ENCODE results near the gene ZNF784. TPM values are rescaled to one million over a fixed set of nuclear protein-coding genes. Genes with fewer than 3 reads are reported as not detected.

Gene ZNF784
- total and polyA plus RNA-seq, 2 of the 13 experiments (the other 11 are each of a cell fraction or from before 2014, with no cell fraction given), result 4.1 to 4.2 TPM

DNA sequence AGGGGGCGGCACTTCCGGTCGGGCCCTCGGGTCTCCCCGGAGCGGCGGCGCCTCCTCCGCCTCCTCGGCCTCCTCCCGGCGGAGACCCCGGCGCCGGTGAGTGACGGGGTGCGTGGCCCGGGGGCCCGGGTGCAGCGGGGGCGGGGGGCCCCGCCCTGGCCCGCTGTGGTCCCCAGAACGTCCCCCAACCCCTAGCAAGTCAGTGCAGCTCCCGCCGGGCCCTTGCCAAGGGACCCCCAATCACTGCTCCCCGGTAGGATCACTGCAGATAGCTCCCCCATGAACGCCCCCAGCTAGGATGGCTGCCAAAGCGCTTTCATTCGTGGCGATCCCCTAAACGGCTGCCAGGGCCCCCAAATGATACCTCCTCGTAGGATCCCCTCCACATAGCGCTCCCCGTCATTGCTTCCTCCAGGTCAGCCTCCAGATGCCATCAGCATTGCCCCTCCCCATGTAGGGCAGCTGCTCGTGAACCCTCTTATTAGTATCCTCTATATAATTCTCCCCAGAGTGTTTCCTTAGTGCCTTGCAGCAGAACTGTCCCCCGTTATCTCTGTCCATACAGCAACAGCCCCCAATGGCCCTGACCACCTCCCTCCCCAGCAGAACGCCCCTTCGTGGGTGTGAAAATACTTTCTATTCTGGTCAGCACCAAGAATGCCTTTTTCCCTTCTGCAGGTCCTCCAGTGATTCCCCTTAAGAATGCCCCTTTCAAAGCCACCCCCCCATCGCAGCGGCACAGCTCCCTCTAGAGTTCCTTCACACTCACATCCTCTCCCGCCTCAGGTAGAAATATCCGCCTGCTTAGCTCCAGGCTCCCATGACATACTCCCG lies 18.5 kb downstream of the ZNF784 start, which contains the start of gene ZNF865 (continued):
- TF ChIP-seq RFX5 (IDR thresholded peaks at IDR 0.05; ENCODE audit: low read depth, low read length) (peak; percentile 81), CBX2 (IDR thresholded peaks at IDR 0.05; ENCODE audit: low read depth, low read length) (no peak), CBX2 (CRISPR knock-in tag; IDR thresholded peaks at IDR 0.05; ENCODE audit: low read depth) (no peak), PHF5A (CRISPR knock-in tag; IDR thresholded peaks at IDR 0.05; ENCODE audit: low read depth, unreplicated experiment) (no peak), MYC (CRISPR knock-in tag; IDR thresholded peaks at IDR 0.05; ENCODE audit: borderline replicate concordance) (0 out of 2 replicates have a peak, but pooled peaks have one; percentile 4), SPEN (CRISPR knock-in tag; IDR thresholded peaks at IDR 0.05; ENCODE audit: low read depth) (peak; percentile 35; the same call in 1 of the 2 replicates)
- TF ChIP-seq, protein P1, sequence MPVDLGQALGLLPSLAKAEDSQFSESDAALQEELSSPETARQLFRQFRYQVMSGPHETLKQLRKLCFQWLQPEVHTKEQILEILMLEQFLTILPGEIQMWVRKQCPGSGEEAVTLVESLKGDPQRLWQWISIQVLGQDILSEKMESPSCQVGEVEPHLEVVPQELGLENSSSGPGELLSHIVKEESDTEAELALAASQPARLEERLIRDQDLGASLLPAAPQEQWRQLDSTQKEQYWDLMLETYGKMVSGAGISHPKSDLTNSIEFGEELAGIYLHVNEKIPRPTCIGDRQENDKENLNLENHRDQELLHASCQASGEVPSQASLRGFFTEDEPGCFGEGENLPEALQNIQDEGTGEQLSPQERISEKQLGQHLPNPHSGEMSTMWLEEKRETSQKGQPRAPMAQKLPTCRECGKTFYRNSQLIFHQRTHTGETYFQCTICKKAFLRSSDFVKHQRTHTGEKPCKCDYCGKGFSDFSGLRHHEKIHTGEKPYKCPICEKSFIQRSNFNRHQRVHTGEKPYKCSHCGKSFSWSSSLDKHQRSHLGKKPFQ (CRISPR knock-in tag; IDR thresholded peaks at IDR 0.05; ENCODE audit: insufficient replicate concordance), result no peak
- TF ChIP-seq, protein P2, sequence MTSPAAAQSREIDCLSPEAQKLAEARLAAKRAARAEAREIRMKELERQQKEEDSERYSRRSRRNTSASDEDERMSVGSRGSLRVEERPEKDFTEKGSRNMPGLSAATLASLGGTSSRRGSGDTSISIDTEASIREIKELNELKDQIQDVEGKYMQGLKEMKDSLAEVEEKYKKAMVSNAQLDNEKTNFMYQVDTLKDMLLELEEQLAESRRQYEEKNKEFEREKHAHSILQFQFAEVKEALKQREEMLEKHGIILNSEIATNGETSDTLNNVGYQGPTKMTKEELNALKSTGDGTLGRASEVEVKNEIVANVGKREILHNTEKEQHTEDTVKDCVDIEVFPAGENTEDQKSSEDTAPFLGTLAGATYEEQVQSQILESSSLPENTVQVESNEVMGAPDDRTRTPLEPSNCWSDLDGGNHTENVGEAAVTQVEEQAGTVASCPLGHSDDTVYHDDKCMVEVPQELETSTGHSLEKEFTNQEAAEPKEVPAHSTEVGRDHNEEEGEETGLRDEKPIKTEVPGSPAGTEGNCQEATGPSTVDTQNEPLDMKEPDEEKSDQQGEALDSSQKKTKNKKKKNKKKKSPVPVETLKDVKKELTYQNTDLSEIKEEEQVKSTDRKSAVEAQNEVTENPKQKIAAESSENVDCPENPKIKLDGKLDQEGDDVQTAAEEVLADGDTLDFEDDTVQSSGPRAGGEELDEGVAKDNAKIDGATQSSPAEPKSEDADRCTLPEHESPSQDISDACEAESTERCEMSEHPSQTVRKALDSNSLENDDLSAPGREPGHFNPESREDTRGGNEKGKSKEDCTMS (CRISPR knock-in tag; conservative IDR thresholded peaks at IDR 0.05), result no peak
- TF ChIP-seq, protein P3, sequence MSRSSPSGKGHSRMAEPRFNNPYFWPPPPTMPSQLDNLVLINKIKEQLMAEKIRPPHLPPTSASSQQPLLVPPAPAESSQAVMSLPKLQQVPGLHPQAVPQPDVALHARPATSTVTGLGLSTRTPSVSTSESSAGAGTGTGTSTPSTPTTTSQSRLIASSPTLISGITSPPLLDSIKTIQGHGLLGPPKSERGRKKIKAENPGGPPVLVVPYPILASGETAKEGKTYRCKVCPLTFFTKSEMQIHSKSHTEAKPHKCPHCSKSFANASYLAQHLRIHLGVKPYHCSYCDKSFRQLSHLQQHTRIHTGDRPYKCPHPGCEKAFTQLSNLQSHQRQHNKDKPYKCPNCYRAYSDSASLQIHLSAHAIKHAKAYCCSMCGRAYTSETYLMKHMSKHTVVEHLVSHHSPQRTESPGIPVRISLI (CRISPR knock-in tag; IDR thresholded peaks at IDR 0.05; ENCODE audit: borderline replicate concordance), result no peak
- TF ChIP-seq, protein P4, sequence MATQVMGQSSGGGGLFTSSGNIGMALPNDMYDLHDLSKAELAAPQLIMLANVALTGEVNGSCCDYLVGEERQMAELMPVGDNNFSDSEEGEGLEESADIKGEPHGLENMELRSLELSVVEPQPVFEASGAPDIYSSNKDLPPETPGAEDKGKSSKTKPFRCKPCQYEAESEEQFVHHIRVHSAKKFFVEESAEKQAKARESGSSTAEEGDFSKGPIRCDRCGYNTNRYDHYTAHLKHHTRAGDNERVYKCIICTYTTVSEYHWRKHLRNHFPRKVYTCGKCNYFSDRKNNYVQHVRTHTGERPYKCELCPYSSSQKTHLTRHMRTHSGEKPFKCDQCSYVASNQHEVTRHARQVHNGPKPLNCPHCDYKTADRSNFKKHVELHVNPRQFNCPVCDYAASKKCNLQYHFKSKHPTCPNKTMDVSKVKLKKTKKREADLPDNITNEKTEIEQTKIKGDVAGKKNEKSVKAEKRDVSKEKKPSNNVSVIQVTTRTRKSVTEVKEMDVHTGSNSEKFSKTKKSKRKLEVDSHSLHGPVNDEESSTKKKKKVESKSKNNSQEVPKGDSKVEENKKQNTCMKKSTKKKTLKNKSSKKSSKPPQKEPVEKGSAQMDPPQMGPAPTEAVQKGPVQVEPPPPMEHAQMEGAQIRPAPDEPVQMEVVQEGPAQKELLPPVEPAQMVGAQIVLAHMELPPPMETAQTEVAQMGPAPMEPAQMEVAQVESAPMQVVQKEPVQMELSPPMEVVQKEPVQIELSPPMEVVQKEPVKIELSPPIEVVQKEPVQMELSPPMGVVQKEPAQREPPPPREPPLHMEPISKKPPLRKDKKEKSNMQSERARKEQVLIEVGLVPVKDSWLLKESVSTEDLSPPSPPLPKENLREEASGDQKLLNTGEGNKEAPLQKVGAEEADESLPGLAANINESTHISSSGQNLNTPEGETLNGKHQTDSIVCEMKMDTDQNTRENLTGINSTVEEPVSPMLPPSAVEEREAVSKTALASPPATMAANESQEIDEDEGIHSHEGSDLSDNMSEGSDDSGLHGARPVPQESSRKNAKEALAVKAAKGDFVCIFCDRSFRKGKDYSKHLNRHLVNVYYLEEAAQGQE (IDR thresholded peaks at IDR 0.05; ENCODE audit: borderline replicate concordance in 1 of 2, low read depth in 1 of 2, low read length in 2 of 2), result no peak
- TF ChIP-seq, protein P5, sequence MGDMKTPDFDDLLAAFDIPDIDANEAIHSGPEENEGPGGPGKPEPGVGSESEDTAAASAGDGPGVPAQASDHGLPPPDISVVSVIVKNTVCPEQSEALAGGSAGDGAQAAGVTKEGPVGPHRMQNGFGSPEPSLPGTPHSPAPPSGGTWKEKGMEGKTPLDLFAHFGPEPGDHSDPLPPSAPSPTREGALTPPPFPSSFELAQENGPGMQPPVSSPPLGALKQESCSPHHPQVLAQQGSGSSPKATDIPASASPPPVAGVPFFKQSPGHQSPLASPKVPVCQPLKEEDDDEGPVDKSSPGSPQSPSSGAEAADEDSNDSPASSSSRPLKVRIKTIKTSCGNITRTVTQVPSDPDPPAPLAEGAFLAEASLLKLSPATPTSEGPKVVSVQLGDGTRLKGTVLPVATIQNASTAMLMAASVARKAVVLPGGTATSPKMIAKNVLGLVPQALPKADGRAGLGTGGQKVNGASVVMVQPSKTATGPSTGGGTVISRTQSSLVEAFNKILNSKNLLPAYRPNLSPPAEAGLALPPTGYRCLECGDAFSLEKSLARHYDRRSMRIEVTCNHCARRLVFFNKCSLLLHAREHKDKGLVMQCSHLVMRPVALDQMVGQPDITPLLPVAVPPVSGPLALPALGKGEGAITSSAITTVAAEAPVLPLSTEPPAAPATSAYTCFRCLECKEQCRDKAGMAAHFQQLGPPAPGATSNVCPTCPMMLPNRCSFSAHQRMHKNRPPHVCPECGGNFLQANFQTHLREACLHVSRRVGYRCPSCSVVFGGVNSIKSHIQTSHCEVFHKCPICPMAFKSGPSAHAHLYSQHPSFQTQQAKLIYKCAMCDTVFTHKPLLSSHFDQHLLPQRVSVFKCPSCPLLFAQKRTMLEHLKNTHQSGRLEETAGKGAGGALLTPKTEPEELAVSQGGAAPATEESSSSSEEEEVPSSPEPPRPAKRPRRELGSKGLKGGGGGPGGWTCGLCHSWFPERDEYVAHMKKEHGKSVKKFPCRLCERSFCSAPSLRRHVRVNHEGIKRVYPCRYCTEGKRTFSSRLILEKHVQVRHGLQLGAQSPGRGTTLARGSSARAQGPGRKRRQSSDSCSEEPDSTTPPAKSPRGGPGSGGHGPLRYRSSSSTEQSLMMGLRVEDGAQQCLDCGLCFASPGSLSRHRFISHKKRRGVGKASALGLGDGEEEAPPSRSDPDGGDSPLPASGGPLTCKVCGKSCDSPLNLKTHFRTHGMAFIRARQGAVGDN (CRISPR knock-in tag; IDR thresholded peaks at IDR 0.05), result peak; percentile 0; the same call in 1 of the 2 replicates

All from HepG2 (cell line).